OCI-LY7 (cell line): ENCODE data around the gene IGF1R.

Experiments used
- EZH2phosphoT487 ChIP-seq: fragments of 200-600 bp; sonication (generic); IDR thresholded peaks from 2 replicates; pipeline ENCODE4 v1.6.1; 2018; ENCODE audit warnings: low read depth, borderline replicate concordance, mild to moderate bottlenecking, mixed run types, antibody characterized with exemption, low read length, moderate library complexity, mixed read lengths
- TF ChIP-seq, protein P1 (sequence below): fragments of 200-600 bp; sonication (generic); conservative IDR thresholded peaks from 2 replicates; pipeline ENCODE4 v1.5.1; 2014; ENCODE audit warnings: mild to moderate bottlenecking, antibody characterized with exemption, low read length, moderate library complexity, mixed read lengths

DNA sequence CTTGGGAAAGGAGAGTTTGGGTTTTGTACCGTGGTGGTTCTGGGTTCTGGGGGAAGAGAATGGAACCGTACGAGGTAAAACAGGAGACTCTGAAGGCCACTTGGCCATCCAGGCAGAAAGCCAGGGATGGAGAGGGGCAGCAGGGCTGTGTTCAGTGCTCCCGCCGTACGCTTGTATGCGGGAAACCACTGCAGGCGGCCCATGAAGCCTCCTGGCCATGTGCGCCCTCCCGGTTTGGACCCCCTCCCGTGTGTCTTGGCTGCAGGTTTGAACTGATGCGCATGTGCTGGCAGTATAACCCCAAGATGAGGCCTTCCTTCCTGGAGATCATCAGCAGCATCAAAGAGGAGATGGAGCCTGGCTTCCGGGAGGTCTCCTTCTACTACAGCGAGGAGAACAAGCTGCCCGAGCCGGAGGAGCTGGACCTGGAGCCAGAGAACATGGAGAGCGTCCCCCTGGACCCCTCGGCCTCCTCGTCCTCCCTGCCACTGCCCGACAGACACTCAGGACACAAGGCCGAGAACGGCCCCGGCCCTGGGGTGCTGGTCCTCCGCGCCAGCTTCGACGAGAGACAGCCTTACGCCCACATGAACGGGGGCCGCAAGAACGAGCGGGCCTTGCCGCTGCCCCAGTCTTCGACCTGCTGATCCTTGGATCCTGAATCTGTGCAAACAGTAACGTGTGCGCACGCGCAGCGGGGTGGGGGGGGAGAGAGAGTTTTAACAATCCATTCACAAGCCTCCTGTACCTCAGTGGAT lies 308.6 kb downstream of the IGF1R start:
- TF ChIP-seq, protein P1, sequence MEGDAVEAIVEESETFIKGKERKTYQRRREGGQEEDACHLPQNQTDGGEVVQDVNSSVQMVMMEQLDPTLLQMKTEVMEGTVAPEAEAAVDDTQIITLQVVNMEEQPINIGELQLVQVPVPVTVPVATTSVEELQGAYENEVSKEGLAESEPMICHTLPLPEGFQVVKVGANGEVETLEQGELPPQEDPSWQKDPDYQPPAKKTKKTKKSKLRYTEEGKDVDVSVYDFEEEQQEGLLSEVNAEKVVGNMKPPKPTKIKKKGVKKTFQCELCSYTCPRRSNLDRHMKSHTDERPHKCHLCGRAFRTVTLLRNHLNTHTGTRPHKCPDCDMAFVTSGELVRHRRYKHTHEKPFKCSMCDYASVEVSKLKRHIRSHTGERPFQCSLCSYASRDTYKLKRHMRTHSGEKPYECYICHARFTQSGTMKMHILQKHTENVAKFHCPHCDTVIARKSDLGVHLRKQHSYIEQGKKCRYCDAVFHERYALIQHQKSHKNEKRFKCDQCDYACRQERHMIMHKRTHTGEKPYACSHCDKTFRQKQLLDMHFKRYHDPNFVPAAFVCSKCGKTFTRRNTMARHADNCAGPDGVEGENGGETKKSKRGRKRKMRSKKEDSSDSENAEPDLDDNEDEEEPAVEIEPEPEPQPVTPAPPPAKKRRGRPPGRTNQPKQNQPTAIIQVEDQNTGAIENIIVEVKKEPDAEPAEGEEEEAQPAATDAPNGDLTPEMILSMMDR, result no peak
- TF ChIP-seq EZH2phosphoT487, result no peak
